PC-9 (cell line): Measurements from ENCODE around the gene NPVF.

ENCODE experiments used
- EZH2 ChIP-seq: fragments of 200-600 bp; sonication (generic); IDR thresholded peaks from 2 replicates; pipeline ENCODE4 v1.8.0; 2017; ENCODE audit warnings: antibody characterized with exemption, low read depth
- TF ChIP-seq, protein P1 (sequence below): fragments of 200-600 bp; sonication (generic); conservative IDR thresholded peaks from 2 replicates; pipeline ENCODE4 v1.6.1; 2017; ENCODE audit warnings: mixed run types, antibody characterized with exemption, mild to moderate bottlenecking, moderate library complexity

DNA sequence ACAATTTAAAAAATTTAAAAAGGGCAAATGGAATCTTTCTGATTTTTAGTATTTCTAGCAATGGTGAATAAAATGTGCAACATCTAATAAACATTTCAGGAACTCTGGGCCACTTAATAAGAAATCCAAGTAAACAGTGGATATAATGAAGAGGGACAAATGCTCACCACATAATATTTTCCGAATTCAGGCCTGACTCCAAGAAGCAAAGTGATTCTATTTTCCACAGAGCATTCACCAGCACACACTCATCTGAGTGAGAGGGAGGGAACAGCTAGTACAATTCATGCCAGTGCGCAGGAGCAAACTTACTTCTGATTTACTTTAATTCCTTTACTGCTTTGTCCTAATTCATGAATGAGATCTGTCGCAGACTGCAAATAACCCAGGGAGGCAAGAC lies 10.1 kb downstream of the NPVF start:
- TF ChIP-seq, protein P1, sequence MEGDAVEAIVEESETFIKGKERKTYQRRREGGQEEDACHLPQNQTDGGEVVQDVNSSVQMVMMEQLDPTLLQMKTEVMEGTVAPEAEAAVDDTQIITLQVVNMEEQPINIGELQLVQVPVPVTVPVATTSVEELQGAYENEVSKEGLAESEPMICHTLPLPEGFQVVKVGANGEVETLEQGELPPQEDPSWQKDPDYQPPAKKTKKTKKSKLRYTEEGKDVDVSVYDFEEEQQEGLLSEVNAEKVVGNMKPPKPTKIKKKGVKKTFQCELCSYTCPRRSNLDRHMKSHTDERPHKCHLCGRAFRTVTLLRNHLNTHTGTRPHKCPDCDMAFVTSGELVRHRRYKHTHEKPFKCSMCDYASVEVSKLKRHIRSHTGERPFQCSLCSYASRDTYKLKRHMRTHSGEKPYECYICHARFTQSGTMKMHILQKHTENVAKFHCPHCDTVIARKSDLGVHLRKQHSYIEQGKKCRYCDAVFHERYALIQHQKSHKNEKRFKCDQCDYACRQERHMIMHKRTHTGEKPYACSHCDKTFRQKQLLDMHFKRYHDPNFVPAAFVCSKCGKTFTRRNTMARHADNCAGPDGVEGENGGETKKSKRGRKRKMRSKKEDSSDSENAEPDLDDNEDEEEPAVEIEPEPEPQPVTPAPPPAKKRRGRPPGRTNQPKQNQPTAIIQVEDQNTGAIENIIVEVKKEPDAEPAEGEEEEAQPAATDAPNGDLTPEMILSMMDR = no peak
- no peak for TF ChIP-seq EZH2
